ENCODE measurements around the gene HERC5. TPM values are rescaled to one million over a fixed set of nuclear protein-coding genes. Genes with fewer than 3 reads are reported as not detected.

The HERC5 gene
- total RNA-seq, 1 experiment from 2014 or later, result 7.2 TPM

DNA sequence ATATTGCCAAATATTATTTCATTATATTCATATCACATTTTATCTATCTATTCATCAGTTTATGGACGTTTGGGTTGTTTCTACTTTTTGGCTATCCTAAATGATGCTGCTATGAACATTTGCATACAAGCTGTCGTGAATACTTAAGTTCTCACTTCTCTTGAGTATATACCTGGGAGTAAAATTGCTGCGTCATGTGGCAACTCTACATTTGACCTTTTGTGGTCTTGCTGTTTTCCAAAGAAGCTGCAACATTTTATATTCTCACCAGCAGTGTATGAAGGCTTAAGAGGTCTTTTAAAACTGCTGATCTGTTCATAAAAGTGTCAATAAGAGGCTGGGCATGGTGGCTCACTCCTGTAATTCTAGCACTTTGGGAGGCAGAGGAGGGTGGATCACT lies 60.9 kb downstream of the HERC5 start:
- Histone ChIP-seq H3K36me3 (ENCODE audit: control insufficient read depth in 1 of 2, insufficient read depth in 2 of 2, low read length in 2 of 2) (peaks cover 4 to 15% of the 10 kb centered on the region in 2 experiments; a peak in 2 of 4 replicates), H3K27me3 (ENCODE audit: insufficient read depth, low read length) (no peaks in the 10 kb centered on the region), H3K4me2 (ENCODE audit: low read length) (no peak overlapping the region), H3K9ac (ENCODE audit: low read length) (no peak overlapping the region), H2AFZ (ENCODE audit: low read depth, low read length, poor library complexity, severe bottlenecking) (no peak overlapping the region), H3K4me1 (ENCODE audit: control insufficient read depth in 1 of 2, insufficient read depth in 2 of 2, low read length in 2 of 2) (peaks cover 2 to 9% of the 10 kb centered on the region in 2 experiments; a peak in 3 of 4 replicates), H3K79me2 (ENCODE audit: insufficient read depth, low read length) (peaks cover 22% of the 10 kb centered on the region), H3K9me2 (ENCODE audit: insufficient read depth) (no peaks in the 10 kb centered on the region), H3K9me3 (ENCODE audit: control insufficient read depth in 1 of 2, insufficient read depth in 1 of 2, low read depth in 1 of 2, low read length in 2 of 2) (no peaks in the 10 kb centered on the region), H4K20me1 (ENCODE audit: insufficient read depth) (peaks cover 14% of the 10 kb centered on the region; the same call in 1 of the 2 replicates), H3K27ac (ENCODE audit: low read depth, low read length) (no peak overlapping the region), H3K4me3 (replicated peaks in 1 of 2; ENCODE audit: low read depth in 1 of 2, low read length in 2 of 2) (no peak overlapping the region)
- DNase-seq (ENCODE audit: low read depth, low spot score) (no peak), ATAC-seq (no peak)
- ChIA-PET CTCF (interaction anchor here (1.4 to 8.4 kb wide), 2 partner anchors 299 to 463 kb away, joined by 3 to 138 read pairs; no protein-coding TSS in a partner anchor), RAD21 (ENCODE audit: low non-redundant PET in 1 of 2, low total read pairs in 2 of 2, uncharacterized antibody in 2 of 2, unreplicated experiment in 2 of 2) (no interaction called here), POLR2A (no interaction called here)
- TF ChIP-seq CEBPB (IDR thresholded peaks at IDR 0.05; ENCODE audit: low read depth), result no peak
- no peak for TF ChIP-seq YY1 (IDR thresholded peaks at IDR 0.05; ENCODE audit: extremely low read depth, insufficient replicate concordance, low read depth, low read length)
- no peak for TF ChIP-seq ZFX (IDR thresholded peaks at IDR 0.05)
- no peak for TF ChIP-seq JUND (IDR thresholded peaks at IDR 0.05)
- TF ChIP-seq, protein P1, sequence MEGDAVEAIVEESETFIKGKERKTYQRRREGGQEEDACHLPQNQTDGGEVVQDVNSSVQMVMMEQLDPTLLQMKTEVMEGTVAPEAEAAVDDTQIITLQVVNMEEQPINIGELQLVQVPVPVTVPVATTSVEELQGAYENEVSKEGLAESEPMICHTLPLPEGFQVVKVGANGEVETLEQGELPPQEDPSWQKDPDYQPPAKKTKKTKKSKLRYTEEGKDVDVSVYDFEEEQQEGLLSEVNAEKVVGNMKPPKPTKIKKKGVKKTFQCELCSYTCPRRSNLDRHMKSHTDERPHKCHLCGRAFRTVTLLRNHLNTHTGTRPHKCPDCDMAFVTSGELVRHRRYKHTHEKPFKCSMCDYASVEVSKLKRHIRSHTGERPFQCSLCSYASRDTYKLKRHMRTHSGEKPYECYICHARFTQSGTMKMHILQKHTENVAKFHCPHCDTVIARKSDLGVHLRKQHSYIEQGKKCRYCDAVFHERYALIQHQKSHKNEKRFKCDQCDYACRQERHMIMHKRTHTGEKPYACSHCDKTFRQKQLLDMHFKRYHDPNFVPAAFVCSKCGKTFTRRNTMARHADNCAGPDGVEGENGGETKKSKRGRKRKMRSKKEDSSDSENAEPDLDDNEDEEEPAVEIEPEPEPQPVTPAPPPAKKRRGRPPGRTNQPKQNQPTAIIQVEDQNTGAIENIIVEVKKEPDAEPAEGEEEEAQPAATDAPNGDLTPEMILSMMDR (IDR thresholded peaks at IDR 0.05 in 2 of 3, conservative IDR thresholded peaks at IDR 0.05 in 1 of 3; ENCODE audit: borderline replicate concordance in 1 of 3, insufficient read depth in 1 of 3, low read depth in 2 of 3, low read length in 2 of 3), result no peak
- TF ChIP-seq RAD21 (IDR thresholded peaks at IDR 0.05; ENCODE audit: low read depth), result no peak
- no peak for TF ChIP-seq SRF (IDR thresholded peaks at IDR 0.05; ENCODE audit: low read depth)
- no peak for TF ChIP-seq FOSL1 (IDR thresholded peaks at IDR 0.05; ENCODE audit: low read depth)
- no peak for TF ChIP-seq ELF1 (IDR thresholded peaks at IDR 0.05; ENCODE audit: borderline replicate concordance, low read depth)
- TF ChIP-seq POLR2AphosphoS5 (IDR thresholded peaks at IDR 0.05; ENCODE audit: low read depth, low read length), result no peak
- TF ChIP-seq EGR1 (IDR thresholded peaks at IDR 0.05; ENCODE audit: low read depth), result no peak
- no peak for TF ChIP-seq CBX3 (IDR thresholded peaks at IDR 0.05; ENCODE audit: low read depth)
- TF ChIP-seq POLR2A (IDR thresholded peaks at IDR 0.05; ENCODE audit: borderline replicate concordance, extremely low read depth, insufficient read depth, insufficient read length), result no peak
- intact Hi-C loops (cut with micrococcal nuclease), result loop anchor here (10.0 kb wide), 1 partner anchor 663 kb away; no protein-coding TSS in a partner anchor
- no TSS peak for BruUV-seq (replicated peaks)
